Karpas-422 (cell line): ENCODE measurements around the gene MRC2. TPM values are rescaled to one million over a fixed set of nuclear protein-coding genes. Genes with fewer than 3 reads are reported as not detected.

Experiments used
- DNase-seq: peaks from one replicate; pipeline ENCODE4 v3.0.0-alpha.2; 2015
- H2AFZ ChIP-seq: fragments of 200-600 bp; sonication (generic); 2 replicates; pipeline ENCODE4 v1.6.1; 2014; ENCODE audit warnings: antibody characterized with exemption, low read length, mixed read lengths
- H3K27ac ChIP-seq: fragments of 200-600 bp; sonication (generic); 2 replicates; pipeline ENCODE4 v1.5.1; 2014; ENCODE audit warnings: mild to moderate bottlenecking, low read length, moderate library complexity
- H3K27me3 ChIP-seq: fragments of 200-600 bp; sonication (generic); 2 replicates; pipeline ENCODE4 v1.6.1; 2014; ENCODE audit warnings: low read length, mixed read lengths
- H3K36me3 ChIP-seq: fragments of 200-600 bp; sonication (generic); 2 replicates; pipeline ENCODE4 v1.6.1; 2014; ENCODE audit warnings: low read length, mixed read lengths; ENCODE audit not compliant: insufficient read depth
- H3K4me1 ChIP-seq: fragments of 200-600 bp; sonication (generic); 2 replicates; pipeline ENCODE4 v1.6.1; 2014; ENCODE audit warnings: mild to moderate bottlenecking, low read length, mixed read lengths
- H3K4me2 ChIP-seq: fragments of 200-600 bp; sonication (generic); 2 replicates; pipeline ENCODE4 v1.6.1; 2014; ENCODE audit warnings: low read length, low read depth, mild to moderate bottlenecking; ENCODE audit not compliant: poor library complexity, severe bottlenecking
- H3K4me3 ChIP-seq: fragments of 200-600 bp; sonication (generic); 2 replicates; pipeline ENCODE4 v1.5.1; 2014; ENCODE audit warnings: mild to moderate bottlenecking, antibody characterized with exemption, low read length, mixed read lengths
- H3K79me2 ChIP-seq: fragments of 200-600 bp; sonication (generic); 2 replicates; pipeline ENCODE4 v1.6.1; 2014; ENCODE audit warnings: mild to moderate bottlenecking, low read length, mixed read lengths
- H3K9ac ChIP-seq: fragments of 200-600 bp; sonication (generic); 2 replicates; pipeline ENCODE4 v1.6.0; 2014; ENCODE audit warnings: low read length
- H3K9me2 ChIP-seq: fragments of 200-600 bp; sonication (generic), shearing (Covaris generic); replicated peaks from 2 replicates; pipeline ENCODE4 v1.6.0; 2014; ENCODE audit warnings: mild to moderate bottlenecking, low read length, moderate library complexity; ENCODE audit not compliant: insufficient read depth
- H3K9me3 ChIP-seq: fragments of 300-700, 200-600 bp; sonication (generic); 2 replicates; pipeline ENCODE4 v1.6.1; 2014; ENCODE audit warnings: low read length, mixed read lengths
- H4K20me1 ChIP-seq: fragments of 200-600 bp; sonication (generic); 2 replicates; pipeline ENCODE4 v1.6.1; 2014; ENCODE audit warnings: mild to moderate bottlenecking, antibody characterized with exemption, low read length, low read depth; ENCODE audit not compliant: insufficient read depth
- total RNA-seq: library from RNA; depleted of rRNA; stranded (reverse); fragments of >200 nt; shearing (Covaris generic); gene quantifications from 2 replicates; pipeline ENCODE4 v1.2.3, GENCODE V29; 2014; ENCODE audit warnings: low replicate concordance

The MRC2 gene
- total RNA-seq, 1 experiment from 2014 or later: 0.26 TPM

DNA sequence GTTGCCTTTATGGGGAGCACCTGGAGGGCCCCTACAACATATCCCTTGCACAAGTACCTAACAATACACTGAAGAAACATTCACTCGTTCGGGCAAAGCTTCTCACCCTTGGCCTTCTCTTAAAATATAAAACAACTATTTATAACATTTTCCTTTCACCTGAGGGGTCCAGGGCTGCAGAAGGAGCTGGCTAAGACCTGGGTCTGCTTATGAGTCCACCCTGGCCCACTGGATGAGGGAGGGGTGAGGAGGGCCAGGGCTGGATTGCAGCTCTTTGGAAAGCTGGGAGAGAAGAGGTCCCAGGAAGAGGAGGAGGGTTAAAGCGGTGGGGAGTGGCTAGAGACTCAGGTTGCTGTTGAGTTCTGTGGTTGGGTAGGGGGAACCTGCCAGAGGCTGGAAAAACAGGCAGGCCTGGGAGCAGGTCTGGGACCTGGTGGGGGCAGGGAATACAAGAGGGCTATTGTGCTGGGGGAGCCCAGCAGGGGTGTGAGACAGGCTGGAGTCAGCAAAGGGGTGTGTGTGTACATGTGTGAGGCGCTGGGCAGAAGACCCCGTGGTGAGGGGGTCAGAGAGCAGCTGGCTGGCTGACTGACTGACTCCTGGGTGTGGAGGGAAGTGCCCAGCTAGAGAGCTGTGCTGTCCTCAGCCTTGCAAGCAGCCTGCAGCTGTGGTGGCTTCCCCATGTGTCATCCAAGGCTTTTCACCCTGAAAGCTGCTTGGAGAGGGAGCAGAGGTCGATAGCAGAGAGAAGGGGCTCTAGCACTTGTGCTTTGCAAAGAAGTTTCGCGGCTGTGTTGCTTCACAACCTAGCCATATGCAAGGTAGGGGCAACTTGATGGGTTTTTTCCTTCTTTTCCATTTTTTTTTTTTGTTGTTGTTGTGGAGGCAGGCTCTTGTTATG, 10.2 kb upstream of the MRC2 start:
- Histone ChIP-seq H2AFZ (no peak overlapping the region), H3K27me3 (no peaks in the 10 kb centered on the region), H3K9me2 (no peaks in the 10 kb centered on the region), H3K27ac (no peak overlapping the region), H3K79me2 (no peaks in the 10 kb centered on the region), H3K4me1 (no peaks in the 10 kb centered on the region), H4K20me1 (no peaks in the 10 kb centered on the region), H3K36me3 (no peaks in the 10 kb centered on the region; the same call in 1 of the 2 replicates), H3K9ac (no peak overlapping the region), H3K4me3 (no peak overlapping the region), H3K4me2 (no peak overlapping the region), H3K9me3 (no peaks in the 10 kb centered on the region)
- no peak for DNase-seq

DNA sequence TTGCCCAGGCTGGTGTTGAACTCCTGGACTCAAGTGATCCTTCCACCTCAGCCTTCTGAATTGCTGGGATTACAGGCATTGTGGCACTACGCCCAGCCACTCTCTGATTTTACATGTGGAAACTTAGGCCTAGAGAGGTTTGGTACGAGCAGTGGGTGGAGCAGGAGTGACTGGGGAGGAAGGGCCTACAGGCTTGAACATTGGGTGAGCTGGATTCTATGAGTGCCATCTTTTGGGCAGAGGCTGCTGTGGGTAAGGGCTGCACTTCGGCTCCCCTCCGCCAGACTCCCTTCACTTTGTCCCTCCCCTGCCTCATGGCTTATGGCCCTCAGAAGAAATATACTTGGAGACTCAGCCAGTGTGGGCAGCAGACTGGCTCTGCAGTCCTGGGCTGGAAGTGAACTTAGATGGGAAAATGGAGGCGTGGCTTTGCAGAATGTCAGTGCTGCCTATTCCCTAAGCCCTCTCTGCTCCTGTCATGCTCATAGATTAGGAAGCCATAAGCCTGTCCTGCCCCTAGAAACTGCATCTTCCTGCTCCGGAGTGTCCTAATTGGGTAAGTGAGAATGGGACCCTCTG, 9.5 kb upstream of the MRC2 start:
- Histone ChIP-seq H3K4me2 (no peak overlapping the region), H3K9me2 (no peaks in the 10 kb centered on the region), H3K27me3 (no peaks in the 10 kb centered on the region), H2AFZ (no peak overlapping the region), H3K4me1 (no peaks in the 10 kb centered on the region), H3K36me3 (no peaks in the 10 kb centered on the region; the same call in 1 of the 2 replicates), H3K4me3 (no peak overlapping the region), H4K20me1 (no peaks in the 10 kb centered on the region), H3K79me2 (no peaks in the 10 kb centered on the region), H3K9ac (no peak overlapping the region), H3K9me3 (no peaks in the 10 kb centered on the region), H3K27ac (no peak overlapping the region)
- DNase-seq: no peak

DNA sequence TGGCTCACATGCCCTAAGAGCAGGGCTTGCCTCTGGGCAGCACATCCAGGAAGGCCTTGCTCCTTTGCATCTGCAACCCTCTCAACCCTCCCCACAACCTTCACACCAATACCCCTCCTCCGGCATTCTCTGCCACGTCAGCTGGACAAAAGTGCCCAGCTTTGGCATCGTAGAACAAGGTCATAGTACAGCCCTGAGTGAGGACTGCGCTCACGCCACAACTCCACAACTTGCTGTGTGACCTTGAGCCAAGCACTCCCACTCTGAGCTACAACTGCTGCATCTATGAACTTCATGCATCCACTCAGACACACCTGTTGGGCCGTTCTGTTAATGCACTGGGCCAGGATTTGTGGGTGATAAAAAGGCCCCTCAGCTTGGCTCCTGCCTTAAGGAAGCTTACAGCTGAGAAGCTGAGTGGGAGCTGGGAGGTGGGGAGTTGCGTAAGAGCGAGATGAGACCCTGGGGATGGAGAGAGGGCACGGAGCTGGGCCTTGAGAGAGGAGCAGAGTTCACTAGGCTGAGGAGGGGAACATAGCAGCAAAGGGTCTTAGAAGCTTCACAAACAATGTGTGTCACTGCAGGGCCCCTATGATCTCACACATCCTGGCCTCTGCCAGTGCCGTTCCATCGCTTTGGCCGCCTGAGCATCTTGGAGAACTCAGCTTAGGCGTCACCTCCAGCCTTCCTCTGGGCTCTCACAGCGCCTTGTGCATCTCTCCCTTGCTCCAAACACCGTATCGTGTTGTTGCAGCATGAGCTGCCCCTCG, 8.6 kb upstream of the MRC2 start:
- no peaks in the 10 kb centered on the region for H3K79me2 ChIP-seq
- H3K4me2 ChIP-seq: no peak overlapping the region
- no peaks in the 10 kb centered on the region for H4K20me1 ChIP-seq
- H3K9me3 ChIP-seq: no peaks in the 10 kb centered on the region
- H3K27ac ChIP-seq: no peak overlapping the region
- no peaks in the 10 kb centered on the region for H3K9me2 ChIP-seq
- no peak for DNase-seq
- H2AFZ ChIP-seq: no peak overlapping the region
- no peaks in the 10 kb centered on the region for H3K4me1 ChIP-seq
- no peak overlapping the region for H3K9ac ChIP-seq
- H3K27me3 ChIP-seq: no peaks in the 10 kb centered on the region
- no peak overlapping the region for H3K4me3 ChIP-seq
- H3K36me3 ChIP-seq: no peaks in the 10 kb centered on the region; the same call in 1 of the 2 replicates

DNA sequence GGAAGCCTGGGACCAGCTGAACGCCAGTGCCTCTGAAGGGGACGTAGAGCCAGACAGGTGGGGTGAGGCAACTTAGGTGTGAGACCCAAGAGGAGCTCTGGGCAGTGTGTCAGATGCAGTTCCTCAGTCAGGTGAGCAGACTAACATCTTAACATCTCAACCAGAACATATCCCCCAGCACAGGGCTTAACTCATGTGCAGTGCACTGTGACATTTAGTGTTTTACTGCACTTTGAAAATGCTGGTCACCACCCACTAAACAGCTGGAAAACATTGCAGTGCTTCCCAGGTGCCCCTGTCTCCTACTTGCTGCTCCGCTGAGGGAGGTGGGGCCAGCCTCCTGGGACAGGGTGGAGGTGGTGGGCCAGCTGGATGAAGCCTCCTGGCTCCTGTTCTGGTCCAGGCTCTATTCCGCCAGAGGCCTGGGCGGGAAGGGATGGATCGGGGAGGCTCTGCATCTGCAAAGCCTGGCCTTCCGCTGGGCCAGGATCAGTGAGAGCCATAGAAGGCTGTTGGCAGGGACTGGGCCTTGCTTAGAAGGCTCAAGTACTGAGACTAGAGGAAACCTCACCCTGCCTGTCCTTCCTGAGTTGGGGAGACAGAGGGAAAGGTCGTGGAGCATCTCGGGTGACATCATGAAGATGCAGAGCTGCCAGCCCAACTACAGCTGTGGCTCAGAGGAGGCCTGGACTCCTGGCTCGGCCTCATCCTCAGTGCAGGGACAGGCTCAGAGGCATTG, 7.9 kb upstream of the MRC2 start:
- DNase-seq: no peak
- H3K79me2 ChIP-seq: no peaks in the 10 kb centered on the region
- H3K9ac ChIP-seq: no peak overlapping the region
- no peaks in the 10 kb centered on the region; the same call in 1 of the 2 replicates for H3K36me3 ChIP-seq
- no peaks in the 10 kb centered on the region for H3K27me3 ChIP-seq
- H3K9me2 ChIP-seq: no peaks in the 10 kb centered on the region
- H3K4me3 ChIP-seq: no peak overlapping the region
- H3K4me1 ChIP-seq: no peaks in the 10 kb centered on the region
- no peak overlapping the region for H3K4me2 ChIP-seq
- H3K9me3 ChIP-seq: no peaks in the 10 kb centered on the region
- H3K27ac ChIP-seq: no peak overlapping the region
- no peak overlapping the region for H2AFZ ChIP-seq
- H4K20me1 ChIP-seq: no peaks in the 10 kb centered on the region

DNA sequence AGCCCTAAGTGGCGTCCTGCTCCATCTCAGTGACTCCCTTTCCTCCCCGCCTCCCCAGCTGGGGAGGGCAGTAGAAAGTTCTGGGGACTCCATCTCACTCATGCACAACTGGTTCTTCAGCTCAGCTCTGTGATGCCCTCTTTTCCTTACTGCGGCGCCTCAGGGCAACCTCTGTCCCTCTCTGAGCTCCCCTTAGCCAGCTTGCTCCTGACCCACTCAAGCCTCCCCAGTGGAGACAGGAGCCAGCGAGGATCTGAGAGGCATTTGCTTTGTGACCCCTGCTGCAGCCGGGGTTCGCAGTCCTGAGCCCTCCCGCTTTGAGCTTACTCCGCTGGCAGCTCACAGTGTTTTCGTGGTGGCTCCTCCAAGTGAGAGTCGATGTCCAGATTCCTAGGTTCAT, 6.2 kb upstream of the MRC2 start:
- DNase-seq: no peak
- Histone ChIP-seq H3K9ac (no peak overlapping the region), H3K4me2 (no peak overlapping the region), H3K4me3 (no peak overlapping the region), H3K27ac (no peak overlapping the region), H3K9me3 (no peaks in the 10 kb centered on the region), H2AFZ (no peak overlapping the region), H3K36me3 (no peaks in the 10 kb centered on the region), H3K9me2 (no peaks in the 10 kb centered on the region), H3K4me1 (no peaks in the 10 kb centered on the region), H4K20me1 (0 out of 2 replicates have a peak, but pooled peaks cover 4% of the 10 kb centered on the region), H3K79me2 (no peaks in the 10 kb centered on the region), H3K27me3 (no peaks in the 10 kb centered on the region)

- 0 out of 2 replicates have a peak, but pooled peaks cover 8% of the 10 kb centered on the region for H4K20me1 ChIP-seq
- H3K9me3 ChIP-seq: no peaks in the 10 kb centered on the region
- no peak overlapping the region for H3K4me3 ChIP-seq
- no peaks in the 10 kb centered on the region for H3K36me3 ChIP-seq
- H3K27me3 ChIP-seq: no peaks in the 10 kb centered on the region
- H3K9ac ChIP-seq: no peak overlapping the region
- no peak for DNase-seq
- H3K4me1 ChIP-seq: no peaks in the 10 kb centered on the region
- H2AFZ ChIP-seq: no peak overlapping the region
- H3K79me2 ChIP-seq: no peaks in the 10 kb centered on the region
- no peak overlapping the region for H3K4me2 ChIP-seq
- no peaks in the 10 kb centered on the region for H3K9me2 ChIP-seq
- no peak overlapping the region for H3K27ac ChIP-seq
These were observed 2.1 kb upstream of the MRC2 start for GRCh38 chr17:62625184-62625869.

DNA sequence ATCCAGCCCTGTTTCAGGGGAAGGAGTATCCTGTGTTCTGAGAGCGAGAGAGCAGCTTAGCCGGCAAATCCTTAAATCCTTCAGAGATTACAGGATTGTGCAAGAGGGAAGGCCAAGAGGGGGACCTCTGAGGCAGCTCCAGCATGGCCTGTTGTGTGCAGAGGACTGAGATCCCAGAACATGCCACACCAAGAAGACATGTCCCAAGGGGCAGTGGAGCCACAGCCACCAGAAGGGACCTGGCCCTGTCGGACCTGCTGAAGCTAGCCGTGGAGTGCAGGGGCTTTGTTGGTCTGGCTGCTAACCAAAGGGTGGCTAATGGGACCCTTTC, 1.6 kb upstream of the MRC2 start:
- H4K20me1 ChIP-seq: 0 out of 2 replicates have a peak, but pooled peaks cover 8% of the 10 kb centered on the region
- H3K9me3 ChIP-seq: no peaks in the 10 kb centered on the region
- no peak overlapping the region for H3K4me2 ChIP-seq
- H3K4me1 ChIP-seq: no peaks in the 10 kb centered on the region
- no peak for DNase-seq
- H3K9me2 ChIP-seq: no peaks in the 10 kb centered on the region
- no peaks in the 10 kb centered on the region for H3K27me3 ChIP-seq
- H2AFZ ChIP-seq: no peak overlapping the region
- H3K9ac ChIP-seq: no peak overlapping the region
- H3K79me2 ChIP-seq: no peaks in the 10 kb centered on the region
- H3K27ac ChIP-seq: no peak overlapping the region
- H3K4me3 ChIP-seq: no peak overlapping the region
- H3K36me3 ChIP-seq: no peaks in the 10 kb centered on the region
